ENCODE results near the gene USP15. TPM values are rescaled to one million over a fixed set of nuclear protein-coding genes. Genes with fewer than 3 reads are reported as not detected.

Gene USP15
- total and polyA plus RNA-seq, 4 donors: 37.9 to 105 (median 52.5) TPM

- H3K4me3 ChIP-seq (ENCODE audit: low read depth, low read length): no peak overlapping the region
- no peak for DNase-seq (ENCODE audit: low read depth in 4 of 6, low spot score in 6 of 6)
- H3K27ac ChIP-seq (ENCODE audit: low read depth, low read length): no peak overlapping the region
- H3K27me3 ChIP-seq (ENCODE audit: control insufficient read depth, insufficient read depth, low read length): no peaks in the 10 kb centered on the region
- no peaks in the 10 kb centered on the region for H3K4me1 ChIP-seq (ENCODE audit: control insufficient read depth, insufficient read depth, low read length)
- peaks cover 3% of the 10 kb centered on the region for H3K36me3 ChIP-seq (ENCODE audit: control insufficient read depth, insufficient read depth, low read length)
- WGBS (ENCODE audit: insufficient coverage): 100% methylated on average over 1 of the region's 2 CpGs
- peaks cover 13% of the 10 kb centered on the region for H3K9me3 ChIP-seq (ENCODE audit: control insufficient read depth, insufficient read depth, low read length)
These were observed 31.9 kb downstream of the USP15 start for GRCh38 chr12:62291864-62292760.

GRCh38 chr12:62292761-62293344 lies 32.6 kb downstream of the USP15 start:
- Histone ChIP-seq H3K4me3 (ENCODE audit: low read depth, low read length) (no peak overlapping the region), H3K27ac (ENCODE audit: low read depth, low read length) (no peak overlapping the region), H3K27me3 (ENCODE audit: control insufficient read depth, insufficient read depth, low read length) (no peaks in the 10 kb centered on the region), H3K4me1 (ENCODE audit: control insufficient read depth, insufficient read depth, low read length) (no peaks in the 10 kb centered on the region), H3K9me3 (ENCODE audit: control insufficient read depth, insufficient read depth, low read length) (peaks cover 14% of the 10 kb centered on the region), H3K36me3 (ENCODE audit: control insufficient read depth, insufficient read depth, low read length) (peaks cover 3% of the 10 kb centered on the region)
- WGBS (ENCODE audit: insufficient coverage): 87% methylated on average over 4 of the region's 6 CpGs
- DNase-seq (ENCODE audit: low read depth in 4 of 6, low spot score in 6 of 6): no peak

- Histone ChIP-seq H3K4me1 (ENCODE audit: control insufficient read depth, insufficient read depth, low read length) (no peaks in the 10 kb centered on the region), H3K27me3 (ENCODE audit: control insufficient read depth, insufficient read depth, low read length) (no peaks in the 10 kb centered on the region), H3K36me3 (ENCODE audit: control insufficient read depth, insufficient read depth, low read length) (peaks cover 5% of the 10 kb centered on the region), H3K27ac (ENCODE audit: low read depth, low read length) (no peak overlapping the region), H3K4me3 (ENCODE audit: low read depth, low read length) (no peak overlapping the region), H3K9me3 (ENCODE audit: control insufficient read depth, insufficient read depth, low read length) (peaks cover 17% of the 10 kb centered on the region)
- no peak for DNase-seq (ENCODE audit: low read depth in 4 of 6, low spot score in 6 of 6)
- no CpG with 5 or more reads among the region's 1 CpG for WGBS (ENCODE audit: insufficient coverage)
These were observed 34.2 kb downstream of the USP15 start for GRCh38 chr12:62294378-62294777.

- no peak overlapping the region for H3K4me3 ChIP-seq (ENCODE audit: low read depth, low read length)
- H3K4me1 ChIP-seq (ENCODE audit: control insufficient read depth, insufficient read depth, low read length): no peaks in the 10 kb centered on the region
- 100% methylated on average over 1 of the region's 2 CpGs for WGBS (ENCODE audit: insufficient coverage)
- peaks cover 12% of the 10 kb centered on the region for H3K9me3 ChIP-seq (ENCODE audit: control insufficient read depth, insufficient read depth, low read length)
- no peak for DNase-seq (ENCODE audit: low read depth in 4 of 6, low spot score in 6 of 6)
- H3K27me3 ChIP-seq (ENCODE audit: control insufficient read depth, insufficient read depth, low read length): no peaks in the 10 kb centered on the region
- H3K27ac ChIP-seq (ENCODE audit: low read depth, low read length): no peak overlapping the region
- H3K36me3 ChIP-seq (ENCODE audit: control insufficient read depth, insufficient read depth, low read length): peaks cover 5% of the 10 kb centered on the region
These were observed 35.8 kb downstream of the USP15 start for GRCh38 chr12:62296001-62296400.

GRCh38 chr12:62297321-62297720 lies 37.1 kb downstream of the USP15 start:
- Histone ChIP-seq H3K9me3 (ENCODE audit: control insufficient read depth, insufficient read depth, low read length) (peaks cover 6% of the 10 kb centered on the region), H3K27me3 (ENCODE audit: control insufficient read depth, insufficient read depth, low read length) (no peaks in the 10 kb centered on the region), H3K36me3 (ENCODE audit: control insufficient read depth, insufficient read depth, low read length) (peaks cover 5% of the 10 kb centered on the region)

GRCh38 chr12:62299617-62300016 lies 39.4 kb downstream of the USP15 start:
- Histone ChIP-seq H3K36me3 (ENCODE audit: control insufficient read depth, insufficient read depth, low read length) (peaks cover 5% of the 10 kb centered on the region), H3K27me3 (ENCODE audit: control insufficient read depth, insufficient read depth, low read length) (no peaks in the 10 kb centered on the region), H3K4me1 (ENCODE audit: control insufficient read depth, insufficient read depth, low read length) (no peaks in the 10 kb centered on the region), H3K9me3 (ENCODE audit: control insufficient read depth, insufficient read depth, low read length) (peaks cover 8% of the 10 kb centered on the region), H3K27ac (ENCODE audit: low read depth, low read length) (no peak overlapping the region), H3K4me3 (ENCODE audit: low read depth, low read length) (no peak overlapping the region)
- DNase-seq (ENCODE audit: low read depth in 4 of 6, low spot score in 6 of 6): no peak
- 33% methylated on average over 1 of the region's 3 CpGs for WGBS (ENCODE audit: insufficient coverage)

More at GRCh38 chr12:62297321-62297720, 37.1 kb downstream of the USP15 start:
- no peak overlapping the region for H3K27ac ChIP-seq (ENCODE audit: low read depth, low read length)
- no peak for DNase-seq (ENCODE audit: low read depth in 4 of 6, low spot score in 6 of 6)
- H3K4me3 ChIP-seq (ENCODE audit: low read depth, low read length): no peak overlapping the region
- no peaks in the 10 kb centered on the region for H3K4me1 ChIP-seq (ENCODE audit: control insufficient read depth, insufficient read depth, low read length)

- no peak for DNase-seq (ENCODE audit: low read depth in 4 of 6, low spot score in 6 of 6)
- Histone ChIP-seq H3K36me3 (ENCODE audit: control insufficient read depth, insufficient read depth, low read length) (peaks cover 8% of the 10 kb centered on the region), H3K27ac (ENCODE audit: low read depth, low read length) (no peak overlapping the region), H3K27me3 (ENCODE audit: control insufficient read depth, insufficient read depth, low read length) (no peaks in the 10 kb centered on the region), H3K4me3 (ENCODE audit: low read depth, low read length) (no peak overlapping the region), H3K9me3 (ENCODE audit: control insufficient read depth, insufficient read depth, low read length) (peaks cover 11% of the 10 kb centered on the region), H3K4me1 (ENCODE audit: control insufficient read depth, insufficient read depth, low read length) (no peaks in the 10 kb centered on the region)
- WGBS (ENCODE audit: insufficient coverage): no CpG with 5 or more reads among the region's 6 CpGs
These were observed 41.0 kb downstream of the USP15 start for GRCh38 chr12:62301080-62301798.

- no CpG with 5 or more reads among the region's 1 CpG for whole genome bisulfite sequencing (ENCODE audit: insufficient coverage)
- DNase-seq (ENCODE audit: low read depth in 4 of 6, low spot score in 6 of 6): no peak
- Histone ChIP-seq H3K4me3 (ENCODE audit: low read depth, low read length) (no peak overlapping the region), H3K4me1 (ENCODE audit: control insufficient read depth, insufficient read depth, low read length) (no peaks in the 10 kb centered on the region), H3K36me3 (ENCODE audit: control insufficient read depth, insufficient read depth, low read length) (peaks cover 7% of the 10 kb centered on the region), H3K9me3 (ENCODE audit: control insufficient read depth, insufficient read depth, low read length) (peaks cover 11% of the 10 kb centered on the region), H3K27ac (ENCODE audit: low read depth, low read length) (no peak overlapping the region), H3K27me3 (ENCODE audit: control insufficient read depth, insufficient read depth, low read length) (no peaks in the 10 kb centered on the region)
These were observed 41.6 kb downstream of the USP15 start for GRCh38 chr12:62301799-62302133.

GRCh38 chr12:62304560-62304959 lies 44.4 kb downstream of the USP15 start:
- no peak for DNase-seq (ENCODE audit: low read depth in 4 of 6, low spot score in 6 of 6)
- WGBS (ENCODE audit: insufficient coverage): no CpG with 5 or more reads among the region's 3 CpGs
- H3K4me3 ChIP-seq (ENCODE audit: low read depth, low read length): no peak overlapping the region
- no peaks in the 10 kb centered on the region for H3K4me1 ChIP-seq (ENCODE audit: control insufficient read depth, insufficient read depth, low read length)
- H3K27me3 ChIP-seq (ENCODE audit: control insufficient read depth, insufficient read depth, low read length): no peaks in the 10 kb centered on the region
- H3K36me3 ChIP-seq (ENCODE audit: control insufficient read depth, insufficient read depth, low read length): peaks cover 3% of the 10 kb centered on the region
- no peak overlapping the region for H3K27ac ChIP-seq (ENCODE audit: low read depth, low read length)
- peaks cover 6% of the 10 kb centered on the region for H3K9me3 ChIP-seq (ENCODE audit: control insufficient read depth, insufficient read depth, low read length)
